Fibroblast of lung (primary cell): ENCODE results near the gene TAF11L14.
"Not testable (repeated sequence)": the region's sequence is repeated elsewhere in the genome, so short reads cannot be mapped to it uniquely, and the experiment has no call there.

Experiments used
- EZH2 ChIP-seq: IDR thresholded peaks from 2 replicates; pipeline ENCODE4 v1.5.1; 2012; ENCODE audit warnings: low read length, control low read depth, mild to moderate bottlenecking; ENCODE audit errors: missing control alignments
- TF ChIP-seq, protein P1 (sequence below), 2 donors: IDR thresholded peaks in 1 of 2; conservative IDR thresholded peaks in 1 of 2; 1 replicate in 1 of 2; 2 replicates in 1 of 2; pipeline ENCODE4 v1.5.1; 2011 to 2012; ENCODE audit warnings: low read length in 2 of 2, control low read depth in 1 of 2, inconsistent platforms in 1 of 2, low read depth in 1 of 2, mild to moderate bottlenecking in 1 of 2

DNA sequence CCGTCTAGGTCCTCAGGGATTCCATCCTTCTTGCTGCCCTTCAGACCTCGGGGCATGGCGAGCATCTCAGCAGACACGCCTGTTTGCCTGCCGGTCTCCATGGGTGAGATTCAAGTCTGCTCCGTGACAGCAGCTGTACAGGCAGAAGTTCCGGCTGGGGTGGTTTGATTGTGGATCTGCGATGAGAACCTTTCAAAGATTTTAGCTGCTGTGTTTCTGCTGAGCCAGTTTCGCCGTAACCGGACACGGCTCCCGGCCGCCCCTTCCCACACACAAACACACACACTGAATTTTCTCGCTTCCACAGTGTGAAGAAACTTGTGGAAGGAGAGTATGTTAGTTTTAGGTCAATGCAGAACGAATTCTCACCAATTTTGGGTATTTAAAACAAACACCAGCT, 48.6 kb upstream of the TAF11L14 start, which contains the start of gene TAF11L7:
- TF ChIP-seq, protein P1, sequence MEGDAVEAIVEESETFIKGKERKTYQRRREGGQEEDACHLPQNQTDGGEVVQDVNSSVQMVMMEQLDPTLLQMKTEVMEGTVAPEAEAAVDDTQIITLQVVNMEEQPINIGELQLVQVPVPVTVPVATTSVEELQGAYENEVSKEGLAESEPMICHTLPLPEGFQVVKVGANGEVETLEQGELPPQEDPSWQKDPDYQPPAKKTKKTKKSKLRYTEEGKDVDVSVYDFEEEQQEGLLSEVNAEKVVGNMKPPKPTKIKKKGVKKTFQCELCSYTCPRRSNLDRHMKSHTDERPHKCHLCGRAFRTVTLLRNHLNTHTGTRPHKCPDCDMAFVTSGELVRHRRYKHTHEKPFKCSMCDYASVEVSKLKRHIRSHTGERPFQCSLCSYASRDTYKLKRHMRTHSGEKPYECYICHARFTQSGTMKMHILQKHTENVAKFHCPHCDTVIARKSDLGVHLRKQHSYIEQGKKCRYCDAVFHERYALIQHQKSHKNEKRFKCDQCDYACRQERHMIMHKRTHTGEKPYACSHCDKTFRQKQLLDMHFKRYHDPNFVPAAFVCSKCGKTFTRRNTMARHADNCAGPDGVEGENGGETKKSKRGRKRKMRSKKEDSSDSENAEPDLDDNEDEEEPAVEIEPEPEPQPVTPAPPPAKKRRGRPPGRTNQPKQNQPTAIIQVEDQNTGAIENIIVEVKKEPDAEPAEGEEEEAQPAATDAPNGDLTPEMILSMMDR (conservative IDR thresholded peaks at IDR 0.05 in 1 of 2, IDR thresholded peaks at IDR 0.05 in 1 of 2; ENCODE audit: low read depth in 1 of 2, low read length in 2 of 2) = not testable (repeated sequence)
- not testable (repeated sequence) for TF ChIP-seq EZH2
